Measurements from ENCODE around the gene FAM13C.

The FAM13C gene

DNA sequence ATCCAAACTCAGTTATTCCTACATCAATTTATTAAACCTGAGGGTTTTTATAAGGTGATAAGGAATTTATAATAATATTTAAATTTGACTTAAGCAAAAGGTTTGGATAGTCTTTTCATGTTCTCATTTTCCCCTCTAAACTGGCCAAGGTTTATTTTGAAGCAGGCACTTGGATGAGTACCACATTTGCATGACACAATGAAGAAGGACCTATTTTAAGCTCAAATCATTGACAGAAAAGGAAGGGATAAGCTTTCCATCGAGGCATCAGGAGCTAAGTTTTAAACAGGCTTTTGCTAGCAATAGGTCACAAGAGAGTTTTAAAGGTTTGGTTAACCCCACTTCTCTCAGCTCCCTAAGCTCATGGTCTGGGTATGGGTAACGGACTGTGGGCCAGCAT lies 28.7 kb upstream of the FAM13C start:
- H3K36me3 ChIP-seq (replicated peaks; ENCODE audit: insufficient read depth, low read length): no peaks in the 10 kb centered on the region
- H3K27me3 ChIP-seq (replicated peaks; ENCODE audit: insufficient read depth, low read length): no peaks in the 10 kb centered on the region
- no peaks in the 10 kb centered on the region for H3K4me1 ChIP-seq (ENCODE audit: low read length)
- H3K9me2 ChIP-seq (replicated peaks; ENCODE audit: insufficient read depth, low read length): no peaks in the 10 kb centered on the region
- H3K79me2 ChIP-seq (ENCODE audit: low read length): no peaks in the 10 kb centered on the region
- no peak overlapping the region for H3K4me2 ChIP-seq (ENCODE audit: low read depth, low read length)
- TF ChIP-seq, protein P1, sequence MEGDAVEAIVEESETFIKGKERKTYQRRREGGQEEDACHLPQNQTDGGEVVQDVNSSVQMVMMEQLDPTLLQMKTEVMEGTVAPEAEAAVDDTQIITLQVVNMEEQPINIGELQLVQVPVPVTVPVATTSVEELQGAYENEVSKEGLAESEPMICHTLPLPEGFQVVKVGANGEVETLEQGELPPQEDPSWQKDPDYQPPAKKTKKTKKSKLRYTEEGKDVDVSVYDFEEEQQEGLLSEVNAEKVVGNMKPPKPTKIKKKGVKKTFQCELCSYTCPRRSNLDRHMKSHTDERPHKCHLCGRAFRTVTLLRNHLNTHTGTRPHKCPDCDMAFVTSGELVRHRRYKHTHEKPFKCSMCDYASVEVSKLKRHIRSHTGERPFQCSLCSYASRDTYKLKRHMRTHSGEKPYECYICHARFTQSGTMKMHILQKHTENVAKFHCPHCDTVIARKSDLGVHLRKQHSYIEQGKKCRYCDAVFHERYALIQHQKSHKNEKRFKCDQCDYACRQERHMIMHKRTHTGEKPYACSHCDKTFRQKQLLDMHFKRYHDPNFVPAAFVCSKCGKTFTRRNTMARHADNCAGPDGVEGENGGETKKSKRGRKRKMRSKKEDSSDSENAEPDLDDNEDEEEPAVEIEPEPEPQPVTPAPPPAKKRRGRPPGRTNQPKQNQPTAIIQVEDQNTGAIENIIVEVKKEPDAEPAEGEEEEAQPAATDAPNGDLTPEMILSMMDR (IDR thresholded peaks at IDR 0.05; ENCODE audit: low read length): no peak
- TF ChIP-seq EZH2 (optimal IDR thresholded peaks at IDR 0.05; ENCODE audit: low read depth, low read length) (no peak), EZH2phosphoT487 (IDR thresholded peaks at IDR 0.05; ENCODE audit: low read length) (no peak)
- H3K9me3 ChIP-seq (replicated peaks; ENCODE audit: insufficient read depth, low read length): no peaks in the 10 kb centered on the region
- no peak overlapping the region for H2AFZ ChIP-seq (ENCODE audit: low read length)
- no peak for DNase-seq
- H3K9ac ChIP-seq (ENCODE audit: low read length): no peak overlapping the region
- no peaks in the 10 kb centered on the region for H4K20me1 ChIP-seq (ENCODE audit: insufficient read depth, low read length)
- no peaks in the 10 kb centered on the region for H3F3A ChIP-seq (ENCODE audit: insufficient read depth, low read length)
- no peak overlapping the region for H3K4me3 ChIP-seq (ENCODE audit: low read length)
- no peak overlapping the region for H3K27ac ChIP-seq (ENCODE audit: low read length)

DNA sequence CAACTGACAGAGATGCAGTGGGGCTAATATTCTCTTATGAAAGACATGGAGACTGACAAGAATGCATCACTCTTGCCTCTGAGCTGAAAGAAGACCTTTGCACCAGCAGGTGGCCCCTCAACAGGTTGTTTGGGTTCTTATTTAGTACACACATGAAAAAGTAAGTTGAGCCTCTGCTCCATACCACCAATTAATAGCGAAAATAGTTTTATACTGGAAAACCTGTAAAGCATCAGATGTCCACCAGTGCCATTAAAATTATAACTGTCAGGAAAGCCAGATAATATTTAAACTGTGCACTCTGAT lies 26.3 kb upstream of the FAM13C start:
- Histone ChIP-seq H3K4me2 (ENCODE audit: low read depth, low read length) (no peak overlapping the region), H3K9ac (ENCODE audit: low read length) (no peak overlapping the region), H3K79me2 (ENCODE audit: low read length) (no peaks in the 10 kb centered on the region), H3F3A (ENCODE audit: insufficient read depth, low read length) (no peaks in the 10 kb centered on the region), H3K27ac (ENCODE audit: low read length) (no peak overlapping the region), H3K9me2 (replicated peaks; ENCODE audit: insufficient read depth, low read length) (no peaks in the 10 kb centered on the region), H3K27me3 (replicated peaks; ENCODE audit: insufficient read depth, low read length) (no peaks in the 10 kb centered on the region), H3K4me1 (ENCODE audit: low read length) (no peaks in the 10 kb centered on the region), H3K4me3 (ENCODE audit: low read length) (no peak overlapping the region), H2AFZ (ENCODE audit: low read length) (no peak overlapping the region), H3K9me3 (replicated peaks; ENCODE audit: insufficient read depth, low read length) (no peaks in the 10 kb centered on the region), H4K20me1 (ENCODE audit: insufficient read depth, low read length) (no peaks in the 10 kb centered on the region), H3K36me3 (replicated peaks; ENCODE audit: insufficient read depth, low read length) (no peaks in the 10 kb centered on the region)
- no peak for TF ChIP-seq EZH2phosphoT487 (IDR thresholded peaks at IDR 0.05; ENCODE audit: low read length)
- TF ChIP-seq, protein P1 (IDR thresholded peaks at IDR 0.05; ENCODE audit: low read length): no peak
- TF ChIP-seq EZH2 (optimal IDR thresholded peaks at IDR 0.05; ENCODE audit: low read depth, low read length): no peak
- no peak for DNase-seq

DNA sequence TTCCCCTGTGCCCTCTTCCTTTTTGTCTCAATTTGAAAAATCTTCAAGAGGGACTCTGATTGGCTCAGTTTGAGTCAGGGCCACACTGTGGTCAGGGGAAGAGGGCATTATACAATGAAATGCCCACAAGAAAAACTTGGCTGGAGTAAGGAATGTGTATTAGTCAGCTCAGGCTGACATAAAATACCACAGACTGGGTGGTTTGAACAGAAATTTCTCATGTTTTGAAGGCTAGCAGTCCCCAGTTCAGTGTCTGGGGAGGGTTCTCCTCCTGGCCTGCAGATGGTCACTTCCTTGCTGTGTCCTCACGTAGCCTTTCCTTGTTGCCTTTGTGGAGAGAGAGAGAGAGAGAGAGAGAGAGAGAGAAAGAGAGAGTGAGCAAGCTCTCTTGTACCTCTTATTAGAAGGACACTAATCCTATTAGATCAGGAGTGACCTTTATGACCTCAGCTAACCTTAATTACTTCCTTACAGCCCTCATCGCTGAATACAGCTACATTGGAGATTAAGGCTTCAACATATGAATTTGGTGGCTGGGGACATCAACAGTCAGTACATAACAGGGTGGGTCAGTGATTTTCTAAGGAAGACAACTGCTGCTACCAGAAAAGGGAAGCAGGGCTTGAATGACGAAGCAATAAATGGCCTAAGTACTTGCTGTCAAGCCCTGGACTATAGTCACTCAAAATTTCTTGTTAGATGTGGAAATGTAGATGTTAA lies 25.8 kb upstream of the FAM13C start:
- TF ChIP-seq, protein P1 (IDR thresholded peaks at IDR 0.05; ENCODE audit: low read length): no peak
- TF ChIP-seq EZH2phosphoT487 (IDR thresholded peaks at IDR 0.05; ENCODE audit: low read length) (no peak), EZH2 (optimal IDR thresholded peaks at IDR 0.05; ENCODE audit: low read depth, low read length) (no peak)
- no peaks in the 10 kb centered on the region for H3K9me3 ChIP-seq (replicated peaks; ENCODE audit: insufficient read depth, low read length)
- no peak overlapping the region for H3K4me3 ChIP-seq (ENCODE audit: low read length)
- H3K79me2 ChIP-seq (ENCODE audit: low read length): no peaks in the 10 kb centered on the region
- H3K9me2 ChIP-seq (replicated peaks; ENCODE audit: insufficient read depth, low read length): no peaks in the 10 kb centered on the region
- H3K27ac ChIP-seq (ENCODE audit: low read length): no peak overlapping the region
- no peak for DNase-seq
- no peaks in the 10 kb centered on the region for H3K36me3 ChIP-seq (replicated peaks; ENCODE audit: insufficient read depth, low read length)
- no peak overlapping the region for H3K9ac ChIP-seq (ENCODE audit: low read length)
- H2AFZ ChIP-seq (ENCODE audit: low read length): no peak overlapping the region
- no peaks in the 10 kb centered on the region for H3K27me3 ChIP-seq (replicated peaks; ENCODE audit: insufficient read depth, low read length)
- no peak overlapping the region for H3K4me2 ChIP-seq (ENCODE audit: low read depth, low read length)
- no peaks in the 10 kb centered on the region for H3F3A ChIP-seq (ENCODE audit: insufficient read depth, low read length)
- H3K4me1 ChIP-seq (ENCODE audit: low read length): no peaks in the 10 kb centered on the region
- no peaks in the 10 kb centered on the region for H4K20me1 ChIP-seq (ENCODE audit: insufficient read depth, low read length)

Data from MM.1S (cell line).